Measurements from ENCODE around the gene RUNX2.

DNA sequence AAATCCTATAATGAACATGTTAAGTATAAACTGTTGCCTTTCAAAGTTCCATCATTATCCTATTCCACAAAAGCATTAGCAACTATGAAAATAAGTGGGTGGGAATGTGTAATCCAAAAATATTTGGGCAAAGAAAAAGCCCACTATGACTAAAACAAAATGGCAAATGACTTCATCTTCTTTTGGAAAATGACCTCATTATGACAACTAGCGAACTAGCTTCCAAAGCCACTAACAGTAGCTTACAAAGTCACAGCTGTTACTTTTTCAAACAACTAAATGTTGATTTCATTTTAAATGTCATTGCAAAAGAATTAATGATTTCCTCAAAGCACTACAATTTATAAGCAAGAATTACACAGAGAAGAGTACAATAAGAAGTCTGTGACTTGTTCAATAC, 49.8 kb upstream of the RUNX2 start:
- TF ChIP-seq ZNF146 (tag by site-specific recombination; IDR thresholded peaks at IDR 0.05) (no peak), CTCF (tag by site-specific recombination; IDR thresholded peaks at IDR 0.05) (no peak), ZNF324 (tag by site-specific recombination; IDR thresholded peaks at IDR 0.05) (no peak), ZNF621 (tag by site-specific recombination; IDR thresholded peaks at IDR 0.05) (no peak), ZNF121 (tag by site-specific recombination; IDR thresholded peaks at IDR 0.05) (no peak), ZNF280C (tag by site-specific recombination; IDR thresholded peaks at IDR 0.05) (no peak), ZNF558 (tag by site-specific recombination; IDR thresholded peaks at IDR 0.05) (no peak), ZNF302 (tag by site-specific recombination; IDR thresholded peaks at IDR 0.05; ENCODE audit: low read depth) (no peak), REST (tag by site-specific recombination; IDR thresholded peaks at IDR 0.05) (no peak), RBAK (tag by site-specific recombination; IDR thresholded peaks at IDR 0.05) (no peak), ZFP37 (tag by site-specific recombination; IDR thresholded peaks at IDR 0.05) (no peak)
